SK-N-MC (cell line): ENCODE data around the gene DDC.

Source experiments
- EZH2 ChIP-seq: fragments of 200-600 bp; sonication (generic); IDR thresholded peaks from one replicate; pipeline ENCODE4 v1.6.1; 2017; ENCODE audit warnings: antibody characterized with exemption
- FOXP2 ChIP-seq: optimal IDR thresholded peaks from 2 replicates; pipeline ENCODE3; 2011; ENCODE audit warnings: mild to moderate bottlenecking, moderate library complexity; ENCODE audit not compliant: insufficient read depth; ENCODE audit errors: extremely low read length, control extremely low read depth
- POLR2AphosphoS5 ChIP-seq: IDR thresholded peaks from 2 replicates; pipeline ENCODE4 v1.6.1; 2012; ENCODE audit warnings: mild to moderate bottlenecking, low read depth, low read length, borderline replicate concordance

- no peak for TF ChIP-seq POLR2AphosphoS5
- no peak for TF ChIP-seq EZH2
- no peak for TF ChIP-seq FOXP2
Measured at GRCh38 chr7:50507898-50508470, 57.2 kb downstream of the DDC start.
